T-cell (primary cell): Measurements from ENCODE around the gene AKIRIN2. TPM values are rescaled to one million over a fixed set of nuclear protein-coding genes. Genes with fewer than 3 reads are reported as not detected.

Source experiments
- ATAC-seq, 4 experiments: fragments of 200-7000 bp in 3 of 4; fragments of 150-1000 bp in 1 of 4; cut with Tn5 transposase; replicated peaks in 1 of 4; 1 replicate in 3 of 4; 2 replicates in 1 of 4; pipeline ENCODE4 v1.10.0; 2021; ENCODE audit warnings: moderate library complexity in 3 of 4, mild to moderate bottlenecking in 2 of 4, moderate number of reproducible peaks in 1 of 4
- CTCF ChIA-PET, 2 donors: fragments of 300-600 bp; sonication (Branson Sonifier 250); formaldehyde crosslinking; loops; one replicate each; lab custom pipeline; 2022; ENCODE audit warnings: antibody characterized with exemption in 2 of 2; lab: Charles Lee
- POLR2A ChIA-PET, 2 donors: fragments of 300-600 bp; sonication (Branson Sonifier 250); formaldehyde crosslinking; loops; one replicate each; lab custom pipeline; 2022; ENCODE audit warnings: antibody characterized with exemption in 2 of 2; lab: Charles Lee
- DNase-seq, 35 experiments: peaks; one replicate each; pipeline versions ENCODE4 v3.0.0 to v3.0.0-alpha.2; 2013 to 2023
- H3K27ac ChIP-seq: one replicate; pipeline ENCODE4 v1.5.1; 2013; ENCODE audit warnings: low read length
- H3K27me3 ChIP-seq, 2 experiments: replicated peaks in 1 of 2; 1 replicate in 1 of 2; 2 replicates in 1 of 2; pipeline versions ENCODE4 v1.6.1 to v1.7.0; 2013; ENCODE audit warnings: low read length in 1 of 2, mixed read lengths in 1 of 2; ENCODE audit not compliant: control insufficient read depth in 2 of 2, insufficient read depth in 2 of 2; ENCODE audit errors: extremely low read depth in 1 of 2
- H3K36me3 ChIP-seq, 2 donors: 1 replicate in 1 of 2; 2 replicates in 1 of 2; pipeline versions ENCODE4 v1.6.1 to v1.7.0; 2013; ENCODE audit warnings: low read length in 1 of 2; ENCODE audit not compliant: control insufficient read depth in 2 of 2, insufficient read depth in 1 of 2; ENCODE audit errors: extremely low read depth in 1 of 2
- H3K4me1 ChIP-seq, 2 experiments: 1 replicate in 1 of 2; 2 replicates in 1 of 2; pipeline versions ENCODE4 v1.6.1 to v1.7.0; 2013; ENCODE audit warnings: low read length in 2 of 2, mixed read lengths in 1 of 2; ENCODE audit not compliant: insufficient read depth in 2 of 2, control insufficient read depth in 1 of 2; ENCODE audit errors: extremely low read depth in 1 of 2
- H3K4me3 ChIP-seq, 2 donors: 1 replicate in 1 of 2; 2 replicates in 1 of 2; pipeline versions ENCODE4 v1.5.1 to v1.7.0; 2013; ENCODE audit warnings: mild to moderate bottlenecking in 2 of 2, low read length in 1 of 2, moderate library complexity in 1 of 2; ENCODE audit not compliant: control insufficient read depth in 1 of 2; ENCODE audit errors: extremely low read depth in 1 of 2
- H3K9me3 ChIP-seq: 2 replicates; pipeline ENCODE4 v1.7.0; 2013
- H3K27ac Mint-ChIP-seq, 2 donors: one replicate each; pipeline ENCODE4 v1.8.0; 2020 to 2021; ENCODE audit warnings: mild to moderate bottlenecking in 2 of 2, mixed read lengths in 2 of 2
- H3K27me3 Mint-ChIP-seq, 2 donors: one replicate each; pipeline ENCODE4 v1.8.0; 2021 to 2022; ENCODE audit warnings: mixed read lengths in 2 of 2
- H3K36me3 Mint-ChIP-seq: one replicate; pipeline ENCODE4 v1.8.0; 2021; ENCODE audit warnings: mixed read lengths
- H3K4me1 Mint-ChIP-seq, 3 donors: one replicate each; pipeline ENCODE4 v1.8.0; 2020 to 2022; ENCODE audit warnings: mixed read lengths in 3 of 3, mild to moderate bottlenecking in 1 of 3
- H3K4me3 Mint-ChIP-seq, 3 donors: one replicate each; pipeline ENCODE4 v1.8.0; 2020 to 2022; ENCODE audit warnings: mild to moderate bottlenecking in 3 of 3, mixed read lengths in 3 of 3, moderate library complexity in 3 of 3
- H3K9me3 Mint-ChIP-seq, 3 donors: one replicate each; pipeline ENCODE4 v1.8.0; 2020 to 2022; ENCODE audit warnings: mixed read lengths in 3 of 3
- WGBS: methylation state at CpG from one replicate; pipeline ENCODE4 v1.1.5; 2013; ENCODE audit warnings: missing lambda C conversion rate; ENCODE audit not compliant: insufficient coverage; 5-methylcytosine and 5-hydroxymethylcytosine counted together
- total RNA-seq, 35 experiments: library from RNA in 6 of 35; stranded (reverse) in 6 of 35; fragments of 120-200 nt in 1 of 35; gene quantifications; one replicate each; pipeline versions ENCODE4 v1.2.1 to v1.2.4 and lab custom pipeline; 2013 to 2026

AKIRIN2 gene
- total RNA-seq, 5 donors from 2014 or later (not counting 1 experiment from before 2014, with no cell fraction given), result 52.5 to 81.9 (median 66.0) TPM

GRCh38 chr6:87639373-87639772 is 62.7 kb downstream of the AKIRIN2 start:
- Histone ChIP-seq H3K4me3 (no peak overlapping the region), H3K27ac (no peak overlapping the region), H3K4me1 (no peaks in the 10 kb centered on the region), H3K27me3 (no peaks in the 10 kb centered on the region), H3K36me3 (peaks cover 0 to 15% of the 10 kb centered on the region in 2 donors), H3K9me3 (no peaks in the 10 kb centered on the region)
- DNase-seq (no peak), ATAC-seq (no peak)
- H3K36me3 Mint-ChIP-seq, result peaks cover 43% of the 10 kb centered on the region
- H3K4me3 Mint-ChIP-seq, result no peak overlapping the region
- no peak overlapping the region for H3K27ac Mint-ChIP-seq
- POLR2A ChIA-PET, result no interaction called here
- CTCF ChIA-PET, result no interaction called here
- peaks cover 0 to 2% (median 0%) of the 10 kb centered on the region in 3 donors for H3K4me1 Mint-ChIP-seq
- no peaks in the 10 kb centered on the region for H3K9me3 Mint-ChIP-seq
- no CpG with 5 or more reads among the region's 4 CpGs for WGBS
- no peaks in the 10 kb centered on the region for H3K27me3 Mint-ChIP-seq

GRCh38 chr6:87637106-87637505 is 64.9 kb downstream of the AKIRIN2 start:
- no peak for DNase-seq
- ChIA-PET POLR2A (interaction anchor here in 1 of 2 donors (0.9 kb wide), 1 partner anchor 11 kb away, joined by 4 read pairs; no protein-coding TSS in a partner anchor), CTCF (no interaction called here)
- Histone ChIP-seq H3K36me3 (peaks cover 0 to 15% of the 10 kb centered on the region in 2 donors), H3K4me3 (no peak overlapping the region), H3K27me3 (no peaks in the 10 kb centered on the region), H3K27ac (no peak overlapping the region), H3K4me1 (no peaks in the 10 kb centered on the region), H3K9me3 (no peaks in the 10 kb centered on the region)
- Mint-ChIP-seq H3K27me3 (no peaks in the 10 kb centered on the region), H3K4me1 (no peaks in the 10 kb centered on the region), H3K4me3 (no peak overlapping the region), H3K27ac (no peak overlapping the region), H3K9me3 (no peaks in the 10 kb centered on the region), H3K36me3 (peaks cover 59% of the 10 kb centered on the region)
- no CpG with 5 or more reads among the region's 1 CpG for WGBS
- no peak for ATAC-seq

GRCh38 chr6:87636315-87636714 is 65.7 kb downstream of the AKIRIN2 start:
- Mint-ChIP-seq H3K9me3 (no peaks in the 10 kb centered on the region), H3K4me3 (no peak overlapping the region)

GRCh38 chr6:87633851-87634250 is 68.2 kb downstream of the AKIRIN2 start:
- Mint-ChIP-seq H3K27me3 (no peaks in the 10 kb centered on the region), H3K4me3 (no peak overlapping the region), H3K27ac (no peak overlapping the region), H3K4me1 (no peaks in the 10 kb centered on the region), H3K9me3 (no peaks in the 10 kb centered on the region), H3K36me3 (peaks cover 59% of the 10 kb centered on the region)
- H3K4me3 ChIP-seq, result no peak overlapping the region
- ATAC-seq, result no peak
- no peaks in the 10 kb centered on the region for H3K9me3 ChIP-seq
- DNase-seq, result no peak
- no peaks in the 10 kb centered on the region for H3K27me3 ChIP-seq
- no peaks in the 10 kb centered on the region for H3K4me1 ChIP-seq
- no peak overlapping the region for H3K27ac ChIP-seq
- WGBS, result no CpG with 5 or more reads among the region's 3 CpGs
- peaks cover 0 to 22% of the 10 kb centered on the region in 2 donors for H3K36me3 ChIP-seq
- ChIA-PET CTCF (no interaction called here), POLR2A (no interaction called here)

More at GRCh38 chr6:87636315-87636714, 65.7 kb downstream of the AKIRIN2 start:
- no peak for DNase-seq
- ChIA-PET CTCF (interaction anchor here (0.7 to 1.2 kb wide), 2 partner anchors 27 to 1234 kb away, joined by 3 read pairs; no protein-coding TSS in a partner anchor), POLR2A (interaction anchor here in 1 of 2 donors (0.9 kb wide), 1 partner anchor 11 kb away, joined by 4 read pairs; no protein-coding TSS in a partner anchor)
- no peaks in the 10 kb centered on the region for H3K27me3 ChIP-seq
- no peaks in the 10 kb centered on the region for H3K4me1 ChIP-seq
- H3K9me3 ChIP-seq, result no peaks in the 10 kb centered on the region
- no peak for ATAC-seq
- Mint-ChIP-seq H3K27ac (no peak overlapping the region), H3K36me3 (peaks cover 58% of the 10 kb centered on the region), H3K4me1 (no peaks in the 10 kb centered on the region), H3K27me3 (no peaks in the 10 kb centered on the region)
- H3K27ac ChIP-seq, result no peak overlapping the region
- WGBS, result no CpG with 5 or more reads among the region's 1 CpG
- no peak overlapping the region for H3K4me3 ChIP-seq
- peaks cover 0 to 15% of the 10 kb centered on the region in 2 donors for H3K36me3 ChIP-seq

GRCh38 chr6:87630746-87631145 is 71.3 kb downstream of the AKIRIN2 start:
- Mint-ChIP-seq H3K27me3 (no peaks in the 10 kb centered on the region), H3K9me3 (no peaks in the 10 kb centered on the region), H3K4me3 (no peak overlapping the region), H3K4me1 (no peaks in the 10 kb centered on the region), H3K27ac (no peak overlapping the region), H3K36me3 (peaks cover 52% of the 10 kb centered on the region)
- Histone ChIP-seq H3K4me1 (no peaks in the 10 kb centered on the region), H3K27me3 (no peaks in the 10 kb centered on the region), H3K36me3 (peaks cover 0 to 16% of the 10 kb centered on the region in 2 donors), H3K4me3 (no peak overlapping the region), H3K27ac (no peak overlapping the region), H3K9me3 (no peaks in the 10 kb centered on the region)
- no peak for DNase-seq
- no peak for ATAC-seq
- ChIA-PET POLR2A (interaction anchor here in 1 of 2 donors (0.6 kb wide), 1 partner anchor 14 kb away, joined by 3 read pairs; no protein-coding TSS in a partner anchor), CTCF (no interaction called here)
- WGBS, result no CpG with 5 or more reads among the region's 1 CpG

GRCh38 chr6:87628881-87629280 is 73.2 kb downstream of the AKIRIN2 start:
- Histone ChIP-seq H3K27me3 (no peaks in the 10 kb centered on the region), H3K9me3 (no peaks in the 10 kb centered on the region), H3K36me3 (peaks cover 0 to 8% of the 10 kb centered on the region in 2 donors), H3K4me3 (no peak overlapping the region), H3K27ac (no peak overlapping the region), H3K4me1 (no peaks in the 10 kb centered on the region)
- Mint-ChIP-seq H3K4me1 (peaks cover 0 to 2% (median 0%) of the 10 kb centered on the region in 3 donors), H3K27ac (no peak overlapping the region), H3K9me3 (no peaks in the 10 kb centered on the region), H3K36me3 (peaks cover 55% of the 10 kb centered on the region), H3K27me3 (no peaks in the 10 kb centered on the region), H3K4me3 (no peak overlapping the region)
- ATAC-seq, result no peak
- DNase-seq, result no peak
- ChIA-PET CTCF (no interaction called here), POLR2A (no interaction called here)
